ENCODE measurements around the gene DBH.

GRCh38 chr9:133603135-133603927 lies 32.8 kb upstream of the DBH start:
- TF ChIP-seq CTCF (IDR thresholded peaks at IDR 0.05) (no peak), POLR2AphosphoS5 (IDR thresholded peaks at IDR 0.05) (no peak), POLR2A (IDR thresholded peaks at IDR 0.05) (no peak), EP300 (IDR thresholded peaks at IDR 0.05) (no peak)

Measured in sigmoid colon (tissue), 4 donors.